Left lobe of liver (tissue), 2 donors: ENCODE measurements around the gene C19orf85. TPM values are rescaled to one million over a fixed set of nuclear protein-coding genes. Genes with fewer than 3 reads are reported as not detected.

ENCODE experiments used
- ATAC-seq: fragments of 200-7000 bp; cut with Tn5 transposase; one replicate; pipeline ENCODE4 v1.9.1; 2020; ENCODE audit warnings: mild to moderate bottlenecking, moderate library complexity
- DNase-seq: peaks from one replicate; pipeline ENCODE4 v3.0.0-alpha.2; 2020; ENCODE audit warnings: low spot score
- total RNA-seq: library from RNA; stranded (reverse); gene quantifications from one replicate; pipeline ENCODE4 v1.2.1, GENCODE V29; 2021
- donor health status: DM: no; HTN: no; CAD: no; lungs with moderate emphysema.
- donor health status: DM: no; HTN: yes; CAD: no.

Gene C19orf85
- total RNA-seq, 1 donor from 2014 or later, result not detected

- no peak for ATAC-seq
- no peak for DNase-seq
These were observed 15.1 kb upstream of the C19orf85 start for GRCh38 chr19:55479451-55480230.

- DNase-seq (no peak), ATAC-seq (no peak)
These were observed 14.5 kb upstream of the C19orf85 start for GRCh38 chr19:55479045-55479444.

GRCh38 chr19:55478364-55478763 is 13.8 kb upstream of the C19orf85 start:
- DNase-seq, result no peak

GRCh38 chr19:55477905-55478304 is 13.4 kb upstream of the C19orf85 start:
- DNase-seq (no peak), ATAC-seq (no peak)

More at GRCh38 chr19:55478364-55478763, 13.8 kb upstream of the C19orf85 start:
- no peak for ATAC-seq

- ATAC-seq (peak; percentile 95), DNase-seq (peak; percentile 99)
These were observed 11.7 kb upstream of the C19orf85 start, which contains the start of gene ZNF628 for GRCh38 chr19:55476100-55476775. Gene ZNF628, plus strand, starts transcription at chr19:55476617. Its CDS starts 3,294 bp downstream, at chr19:55479911.

GRCh38 chr19:55474269-55475265 is 10.0 kb upstream of the C19orf85 start:
- ATAC-seq (no peak), DNase-seq (no peak)

GRCh38 chr19:55473225-55474012 is 8.9 kb upstream of the C19orf85 start:
- ATAC-seq (no peak), DNase-seq (no peak)

GRCh38 chr19:55472463-55472862 is 7.9 kb upstream of the C19orf85 start:
- no peak for DNase-seq
- no peak for ATAC-seq

GRCh38 chr19:55471266-55471665 is 6.7 kb upstream of the C19orf85 start:
- DNase-seq (no peak), ATAC-seq (no peak)

- DNase-seq (no peak), ATAC-seq (no peak)
These were observed 3.5 kb upstream of the C19orf85 start for GRCh38 chr19:55468054-55468393.

- peak; percentile 83 for DNase-seq
- peak; percentile 97 for ATAC-seq
These were observed 2.9 kb upstream of the C19orf85 start for GRCh38 chr19:55467236-55468053.

GRCh38 chr19:55466241-55466614 is 1.7 kb upstream of the C19orf85 start:
- DNase-seq, result no peak
- ATAC-seq, result no peak

- DNase-seq, result no peak
- no peak for ATAC-seq
These were observed 1.1 kb upstream of the C19orf85 start for GRCh38 chr19:55465460-55466240.

- no peak for ATAC-seq
These were observed 401 bp downstream of the C19orf85 start for GRCh38 chr19:55464039-55464661.

GRCh38 chr19:55463583-55464031 is 944 bp downstream of the C19orf85 start:
- DNase-seq (no peak), ATAC-seq (no peak)

More at GRCh38 chr19:55464039-55464661, 401 bp downstream of the C19orf85 start:
- DNase-seq, result no peak

- ATAC-seq (no peak), DNase-seq (no peak)
These were observed 1.8 kb downstream of the C19orf85 start for GRCh38 chr19:55462722-55463121.

- DNase-seq (no peak), ATAC-seq (peak; percentile 4)
These were observed 2.5 kb downstream of the C19orf85 start for GRCh38 chr19:55461974-55462626.
